ENCODE data around the gene USP10. TPM values are rescaled to one million over a fixed set of nuclear protein-coding genes. Genes with fewer than 3 reads are reported as not detected.

Gene USP10
- total RNA-seq, 6 experiments from 2014 or later, result 41.5 to 53.2 (median 44.6) TPM

GRCh38 chr16:84709609-84710008 lies 9.8 kb downstream of the USP10 start:
- no peak overlapping the region for H3K27ac ChIP-seq
- DNase-seq, result peak in 1 of 3 donors; percentile 23
- peaks cover 0 to 19% (median 8%) of the 10 kb centered on the region in 4 donors for H3K4me1 ChIP-seq
- H3K36me3 ChIP-seq, result no peaks in the 10 kb centered on the region
- intact Hi-C loops (cut with DNase I), result no loop called here
- H3K4me3 ChIP-seq, result no peak overlapping the region
- no peaks in the 10 kb centered on the region for H3K27me3 ChIP-seq
- no peak for TF ChIP-seq CTCF (IDR thresholded peaks at IDR 0.05)
- no peak for TF ChIP-seq POLR2A (IDR thresholded peaks at IDR 0.05)
- WGBS (ENCODE audit: insufficient coverage, low coverage, low lambda C conversion rate, missing lambda C conversion rate), result 96% methylated on average over 7 of the region's 10 CpGs
- no peaks in the 10 kb centered on the region for H3K9me3 ChIP-seq
- no peak for ATAC-seq

DNA sequence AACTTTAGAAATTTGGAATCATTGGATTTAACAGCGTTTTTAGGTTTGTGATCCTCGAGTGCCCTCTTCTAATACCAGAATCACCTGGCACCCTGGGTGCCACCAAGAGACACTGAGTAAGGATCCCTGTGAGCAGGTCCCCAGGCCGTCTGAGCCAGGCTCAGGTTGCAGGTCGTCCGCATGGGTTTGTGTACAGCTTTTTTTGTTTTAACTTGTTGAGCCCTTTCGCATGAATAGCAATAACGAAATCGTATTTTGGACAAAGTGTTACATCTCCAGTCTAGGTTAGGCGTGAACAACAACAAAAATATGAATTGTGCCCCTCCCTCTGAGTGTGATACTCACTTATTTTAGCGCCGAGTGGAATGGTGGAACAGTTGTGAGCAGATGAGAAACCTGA lies 10.9 kb downstream of the USP10 start:
- intact Hi-C loops (cut with DNase I), result no loop called here
- DNase-seq (no peak), ATAC-seq (no peak)

DNA sequence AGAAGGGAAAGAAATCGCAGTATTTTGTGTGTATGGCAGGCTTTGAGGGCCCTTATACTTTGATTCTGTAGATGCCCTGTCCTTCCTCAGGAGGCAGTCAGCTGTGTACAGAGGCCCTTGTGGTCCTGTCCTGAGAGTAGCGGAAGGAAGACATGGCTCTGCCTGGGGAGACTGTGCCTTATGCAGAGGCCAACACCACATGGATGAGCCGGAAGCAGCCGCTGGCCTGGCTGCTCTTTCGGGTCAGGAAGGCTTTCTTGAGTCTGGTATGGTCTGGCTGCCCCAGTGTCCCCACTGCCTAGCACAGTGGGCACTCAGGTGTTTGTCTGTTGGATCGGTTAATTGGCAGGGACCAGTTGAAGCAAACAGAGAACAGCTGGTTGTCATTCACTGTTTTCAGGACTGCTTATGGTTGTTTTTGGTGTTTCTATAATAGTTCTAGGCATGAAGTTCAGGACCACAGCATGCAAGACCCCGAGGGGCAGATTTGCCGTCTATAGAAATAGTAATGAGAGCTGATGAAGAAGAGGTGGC lies 12.4 kb downstream of the USP10 start:
- no peak overlapping the region for H3K27ac ChIP-seq
- no peak overlapping the region for H3K4me3 ChIP-seq
- intact Hi-C loops (cut with DNase I), result no loop called here
- DNase-seq (peak in 1 of 3 donors; percentile 37), ATAC-seq (peak in 3 of 4 donors; percentile 45 to 58 (median 50))
- no CpG with 5 or more reads among the region's 8 CpGs for WGBS (ENCODE audit: insufficient coverage, low coverage, low lambda C conversion rate, missing lambda C conversion rate)
- no peaks in the 10 kb centered on the region for H3K36me3 ChIP-seq
- H3K4me1 ChIP-seq, result peaks cover 0 to 17% (median 6%) of the 10 kb centered on the region in 4 donors
- no peak for TF ChIP-seq POLR2A (IDR thresholded peaks at IDR 0.05)
- no peak for TF ChIP-seq CTCF (IDR thresholded peaks at IDR 0.05)
- no peaks in the 10 kb centered on the region for H3K9me3 ChIP-seq
- H3K27me3 ChIP-seq, result no peaks in the 10 kb centered on the region

More for the DNA sequence above, 10.9 kb downstream of the USP10 start:
- Histone ChIP-seq H3K4me3 (no peak overlapping the region), H3K27ac (no peak overlapping the region), H3K4me1 (peaks cover 0 to 17% (median 6%) of the 10 kb centered on the region in 4 donors), H3K36me3 (no peaks in the 10 kb centered on the region), H3K27me3 (no peaks in the 10 kb centered on the region), H3K9me3 (no peaks in the 10 kb centered on the region)
- 76% methylated on average over 9 of the region's 11 CpGs for WGBS (ENCODE audit: insufficient coverage, low coverage, low lambda C conversion rate, missing lambda C conversion rate)
- TF ChIP-seq CTCF (IDR thresholded peaks at IDR 0.05), result no peak
- no peak for TF ChIP-seq POLR2A (IDR thresholded peaks at IDR 0.05)

DNA sequence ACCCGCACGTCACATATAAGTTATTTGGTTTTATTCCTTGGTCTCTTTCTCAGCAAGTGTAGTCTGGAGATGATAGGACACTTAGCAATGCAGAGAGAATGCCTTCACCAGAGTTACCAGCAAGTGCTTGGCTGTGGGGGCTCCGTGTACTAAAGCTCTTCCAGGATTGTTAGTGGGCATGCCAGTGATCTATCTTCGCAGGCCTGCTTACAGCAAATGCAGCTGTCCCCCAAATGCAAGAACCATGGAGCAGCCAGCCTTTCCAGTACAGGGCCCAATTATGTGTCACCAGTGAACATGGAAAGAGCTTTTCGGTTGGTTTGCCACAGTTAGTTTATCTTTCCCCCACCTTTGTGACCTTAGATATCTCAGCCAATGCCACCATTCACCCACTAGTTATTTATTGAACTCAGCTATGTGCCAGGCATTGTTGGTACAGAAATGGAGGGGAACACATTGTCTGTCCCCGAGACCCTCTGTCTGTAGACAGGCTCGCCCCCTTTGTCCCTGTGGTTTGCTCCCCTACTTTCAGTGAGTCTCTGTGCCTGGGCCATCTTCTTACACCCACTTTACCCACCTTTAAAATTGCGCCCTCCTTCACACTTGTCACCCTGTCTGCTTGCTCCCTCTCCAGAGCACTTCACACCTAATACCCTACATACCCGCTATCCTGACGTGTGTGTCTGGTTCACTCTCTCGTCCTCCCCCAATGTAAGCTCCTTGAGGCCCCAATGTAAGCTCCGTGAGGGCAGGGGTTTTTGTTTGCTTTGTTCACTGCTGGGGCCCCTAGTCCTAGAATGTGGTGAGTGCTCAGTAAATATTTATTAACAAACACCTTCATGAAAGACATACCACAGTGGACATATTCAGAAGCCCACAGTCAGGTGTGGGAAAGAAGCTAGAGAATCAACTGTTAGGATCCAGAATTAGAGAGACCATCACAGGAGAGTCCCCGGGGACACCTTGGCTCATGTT lies 13.3 kb downstream of the USP10 start:
- intact Hi-C loops (cut with DNase I), result no loop called here

More for the DNA sequence above, 13.3 kb downstream of the USP10 start:
- Histone ChIP-seq H3K36me3 (no peaks in the 10 kb centered on the region), H3K4me1 (peaks cover 0 to 17% (median 6%) of the 10 kb centered on the region in 4 donors), H3K27me3 (no peaks in the 10 kb centered on the region), H3K4me3 (no peak overlapping the region), H3K9me3 (no peaks in the 10 kb centered on the region), H3K27ac (no peak overlapping the region)
- ATAC-seq (peak; percentile 50 to 63 (median 60)), DNase-seq (peak in 1 of 3 donors; percentile 30)
- WGBS (ENCODE audit: insufficient coverage, low coverage, low lambda C conversion rate, missing lambda C conversion rate), result 77% methylated on average over 13 of the region's 13 CpGs
- TF ChIP-seq POLR2A (IDR thresholded peaks at IDR 0.05), result no peak
- TF ChIP-seq CTCF (IDR thresholded peaks at IDR 0.05), result no peak
